Omental fat pad (tissue), 4 donors: ENCODE measurements around the gene SAT2. TPM values are rescaled to one million over a fixed set of nuclear protein-coding genes. Genes with fewer than 3 reads are reported as not detected.
"Not testable (repeated sequence)": the region's sequence is repeated elsewhere in the genome, so short reads cannot be mapped to it uniquely, and the experiment has no call there.

Experiments used
- ATAC-seq: fragments of 150-250 bp; one replicate; pipeline ENCODE4 v1.9.1; 2016; ENCODE audit warnings: mild to moderate bottlenecking, moderate library complexity; ENCODE audit not compliant: low FRiP score
- DNase-seq: peaks from one replicate; pipeline ENCODE4 v3.0.0-alpha.2; 2019; ENCODE audit warnings: low spot score
- total RNA-seq, 4 donors: library from RNA; depleted of rRNA; stranded (reverse); fragments of >200 nt; gene quantifications; one replicate each; pipeline ENCODE4 v1.1.0, GENCODE V29; 2016
- TF ChIP-seq, protein P1 (sequence below), 3 donors: fragments of 450-650 bp; IDR thresholded peaks; one replicate each; pipeline ENCODE4 v1.5.1; 2016 to 2017; ENCODE audit warnings: antibody characterized with exemption in 3 of 3, mild to moderate bottlenecking in 3 of 3, moderate library complexity in 2 of 3

The SAT2 gene
- total RNA-seq, 4 donors from 2014 or later: 55.5 to 81.3 (median 66.2) TPM

- TF ChIP-seq, protein P1, sequence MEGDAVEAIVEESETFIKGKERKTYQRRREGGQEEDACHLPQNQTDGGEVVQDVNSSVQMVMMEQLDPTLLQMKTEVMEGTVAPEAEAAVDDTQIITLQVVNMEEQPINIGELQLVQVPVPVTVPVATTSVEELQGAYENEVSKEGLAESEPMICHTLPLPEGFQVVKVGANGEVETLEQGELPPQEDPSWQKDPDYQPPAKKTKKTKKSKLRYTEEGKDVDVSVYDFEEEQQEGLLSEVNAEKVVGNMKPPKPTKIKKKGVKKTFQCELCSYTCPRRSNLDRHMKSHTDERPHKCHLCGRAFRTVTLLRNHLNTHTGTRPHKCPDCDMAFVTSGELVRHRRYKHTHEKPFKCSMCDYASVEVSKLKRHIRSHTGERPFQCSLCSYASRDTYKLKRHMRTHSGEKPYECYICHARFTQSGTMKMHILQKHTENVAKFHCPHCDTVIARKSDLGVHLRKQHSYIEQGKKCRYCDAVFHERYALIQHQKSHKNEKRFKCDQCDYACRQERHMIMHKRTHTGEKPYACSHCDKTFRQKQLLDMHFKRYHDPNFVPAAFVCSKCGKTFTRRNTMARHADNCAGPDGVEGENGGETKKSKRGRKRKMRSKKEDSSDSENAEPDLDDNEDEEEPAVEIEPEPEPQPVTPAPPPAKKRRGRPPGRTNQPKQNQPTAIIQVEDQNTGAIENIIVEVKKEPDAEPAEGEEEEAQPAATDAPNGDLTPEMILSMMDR (IDR thresholded peaks at IDR 0.05): no peak
- DNase-seq (no peak), ATAC-seq (peak; percentile 1)
Observed at GRCh38 chr17:7613769-7614424, 13.7 kb downstream of the SAT2 start.

DNA sequence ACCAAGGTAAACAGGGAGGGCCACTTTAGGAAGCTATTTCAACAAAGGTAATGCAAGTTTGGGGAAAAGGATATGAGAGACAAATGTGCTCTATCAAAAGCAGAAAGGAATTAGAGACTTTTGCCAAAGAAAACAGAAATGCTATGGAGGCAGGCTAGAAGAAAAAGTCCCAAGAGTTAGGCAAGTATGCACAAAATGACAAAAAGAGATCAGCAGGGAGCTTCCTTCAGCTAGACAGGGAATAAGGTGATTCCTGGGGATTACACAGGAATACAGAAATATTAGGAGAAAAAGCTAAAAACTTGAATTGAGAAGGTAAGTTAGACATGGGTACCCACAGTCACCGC lies 15.4 kb downstream of the SAT2 start:
- TF ChIP-seq, protein P1 (IDR thresholded peaks at IDR 0.05): no peak
- DNase-seq (no peak), ATAC-seq (no peak)

DNA sequence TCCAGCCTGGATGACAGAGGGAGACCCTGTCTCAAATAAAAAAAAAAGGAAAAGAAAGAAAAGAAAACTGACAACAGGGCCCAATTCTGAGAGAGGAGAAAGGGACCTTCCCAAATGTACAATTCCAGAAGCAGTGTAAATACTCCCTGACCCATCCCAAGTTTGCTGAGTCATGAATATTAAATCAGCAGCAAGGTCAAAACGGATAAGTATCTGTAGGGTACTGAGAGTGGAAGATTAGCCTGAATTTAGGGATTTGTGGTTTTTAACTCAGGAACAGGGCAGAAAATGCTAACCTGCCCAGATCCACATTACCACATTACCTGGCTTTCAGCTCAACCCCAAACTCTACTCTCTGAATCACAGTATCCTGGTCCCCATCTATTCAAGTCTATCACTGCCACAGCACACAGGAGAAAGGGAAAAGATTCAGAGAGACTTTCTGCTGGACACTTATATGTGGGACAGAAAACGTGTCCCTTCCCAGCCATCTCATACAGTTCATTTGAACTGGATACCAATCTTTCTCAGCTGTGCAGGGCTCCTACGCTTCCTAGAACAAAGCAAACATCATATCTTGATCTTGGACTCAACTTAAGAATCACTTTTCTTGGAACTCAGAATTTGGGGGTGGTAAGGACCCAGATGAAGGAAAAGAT lies 15.9 kb downstream of the SAT2 start:
- TF ChIP-seq, protein P1 (IDR thresholded peaks at IDR 0.05): no peak
- no peak for ATAC-seq

GRCh38 chr17:7610641-7611040 lies 17.0 kb downstream of the SAT2 start:
- DNase-seq (no peak), ATAC-seq (no peak)
- TF ChIP-seq, protein P1 (IDR thresholded peaks at IDR 0.05): no peak

More for the DNA sequence above, 15.9 kb downstream of the SAT2 start:
- DNase-seq: no peak

GRCh38 chr17:7606280-7606679 lies 21.3 kb downstream of the SAT2 start:
- DNase-seq: no peak
- TF ChIP-seq, protein P1 (IDR thresholded peaks at IDR 0.05): no peak
- no peak for ATAC-seq

DNA sequence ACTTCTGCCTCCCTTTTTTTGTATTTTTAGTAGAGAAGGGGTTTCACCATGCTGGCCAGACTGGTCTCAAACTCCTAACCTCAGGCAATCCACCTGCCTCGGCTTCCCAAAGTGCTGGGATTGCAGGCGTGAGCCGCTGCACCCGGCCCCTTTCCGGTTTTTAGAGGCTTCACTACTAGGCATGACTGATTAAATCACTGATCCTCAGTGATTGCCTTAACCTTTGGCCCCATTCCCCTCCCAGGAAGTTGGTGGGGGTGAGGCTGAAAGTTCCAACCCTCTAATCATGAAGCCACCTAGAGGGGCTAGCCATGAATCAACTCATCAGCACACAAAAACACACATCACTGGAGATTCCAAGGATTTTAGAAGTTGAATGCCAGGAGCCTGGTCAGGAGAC lies 30.1 kb downstream of the SAT2 start:
- not testable (repeated sequence) for DNase-seq, ATAC-seq

DNA sequence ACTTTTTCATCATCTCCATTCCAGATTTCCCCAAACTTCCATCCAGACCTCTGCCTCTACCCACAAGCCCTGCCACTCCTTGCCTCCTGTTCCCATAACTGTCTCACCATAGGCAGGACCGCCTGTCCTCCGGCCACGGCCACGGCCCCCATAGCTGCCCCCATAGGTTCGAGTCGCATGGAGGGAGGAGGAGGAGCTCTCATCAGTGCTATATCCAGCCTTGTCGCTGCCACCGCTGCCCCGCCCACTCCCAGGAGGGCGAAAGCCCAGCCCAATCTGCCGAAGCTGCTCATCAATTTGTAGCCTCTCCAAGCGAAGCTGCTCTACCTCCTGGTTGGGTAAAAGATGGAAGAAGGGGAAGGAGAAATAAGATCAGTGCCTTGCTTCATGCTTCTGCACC lies 34.3 kb downstream of the SAT2 start:
- DNase-seq (no peak), ATAC-seq (no peak)
- TF ChIP-seq, protein P1 (IDR thresholded peaks at IDR 0.05): no peak
